T-helper 22 cell (primary cell): ENCODE measurements around the gene NCR1.
"Not testable (repeated sequence)": the region's sequence is repeated elsewhere in the genome, so short reads cannot be mapped to it uniquely, and the experiment has no call there.

Experiments used
- DNase-seq: peaks from one replicate; pipeline ENCODE4 v3.0.0-alpha.2; 2020; ENCODE audit warnings: low read depth

Gene NCR1

GRCh38 chr19:54905803-54906511, at the start of gene NCR1:
TSS of gene NCR1 (plus strand) at chr19:54906148. CDS start at chr19:54906188, 40 bp downstream.
- DNase-seq: no peak

- not testable (repeated sequence) for DNase-seq
These were observed 47.5 kb upstream of the NCR1 start for GRCh38 chr19:54858476-54858875.

GRCh38 chr19:54859421-54859820, 46.5 kb upstream of the NCR1 start:
- DNase-seq: not testable (repeated sequence)

GRCh38 chr19:54863459-54863858, 42.5 kb upstream of the NCR1 start:
- DNase-seq: not testable (repeated sequence)

- no peak for DNase-seq
These were observed 34.3 kb upstream of the NCR1 start for GRCh38 chr19:54871696-54872095.

GRCh38 chr19:54873990-54874389, 32.0 kb upstream of the NCR1 start, which contains the start of gene FCAR:
TSS of gene FCAR (plus strand) at chr19:54874235. CDS start at chr19:54874290, 55 bp downstream.
- no peak for DNase-seq

GRCh38 chr19:54875506-54875905, 30.4 kb upstream of the NCR1 start:
- no peak for DNase-seq

GRCh38 chr19:54877471-54877870, 28.5 kb upstream of the NCR1 start:
- no peak for DNase-seq

GRCh38 chr19:54881884-54882283, 24.1 kb upstream of the NCR1 start:
- no peak for DNase-seq

- DNase-seq: no peak
These were observed 23.2 kb upstream of the NCR1 start for GRCh38 chr19:54882758-54883157.

- DNase-seq: no peak
These were observed 22.7 kb upstream of the NCR1 start for GRCh38 chr19:54883228-54883627.

- no peak for DNase-seq
These were observed 17.7 kb upstream of the NCR1 start for GRCh38 chr19:54888239-54888638.

- no peak for DNase-seq
These were observed 16.4 kb upstream of the NCR1 start for GRCh38 chr19:54889566-54889965.

- no peak for DNase-seq
These were observed 12.5 kb upstream of the NCR1 start for GRCh38 chr19:54893406-54893805.

GRCh38 chr19:54894106-54894505, 11.8 kb upstream of the NCR1 start:
- not testable (repeated sequence) for DNase-seq

- no peak for DNase-seq
These were observed 9.9 kb upstream of the NCR1 start for GRCh38 chr19:54896036-54896435.

- DNase-seq: not testable (repeated sequence)
These were observed 7.3 kb upstream of the NCR1 start for GRCh38 chr19:54898685-54899084.

GRCh38 chr19:54899646-54900045, 6.3 kb upstream of the NCR1 start:
- DNase-seq: not testable (repeated sequence)

- not testable (repeated sequence) for DNase-seq
These were observed 4.8 kb upstream of the NCR1 start for GRCh38 chr19:54901153-54901552.

GRCh38 chr19:54902061-54902460, 3.9 kb upstream of the NCR1 start:
- DNase-seq: no peak

- DNase-seq: no peak
These were observed 2.6 kb upstream of the NCR1 start for GRCh38 chr19:54903303-54903702.

GRCh38 chr19:54904261-54904660, 1.7 kb upstream of the NCR1 start:
- not testable (repeated sequence) for DNase-seq

- no peak for DNase-seq
These were observed 536 bp upstream of the NCR1 start for GRCh38 chr19:54905421-54905802.

- no peak for DNase-seq
These were observed 871 bp downstream of the NCR1 start for GRCh38 chr19:54906819-54907218.
